CD4-positive, alpha-beta T cell (primary cell): Measurements from ENCODE around the gene SHANK1. TPM values are rescaled to one million over a fixed set of nuclear protein-coding genes. Genes with fewer than 3 reads are reported as not detected.

ENCODE experiments used
- ATAC-seq: fragments of 200-7000 bp; cut with Tn5 transposase; one replicate; pipeline ENCODE4 v1.10.0; 2022; ENCODE audit warnings: mild to moderate bottlenecking; ENCODE audit not compliant: poor library complexity
- CTCF ChIA-PET: fragments of 350-600 bp; sonication (Branson Sonifier 250); formaldehyde crosslinking; loops from one replicate; lab custom pipeline; 2021; ENCODE audit warnings: antibody characterized with exemption, inconsistent platforms; lab: Charles Lee
- POLR2A ChIA-PET: fragments of 350-600 bp; sonication (Branson Sonifier 250); formaldehyde crosslinking; loops from one replicate; lab custom pipeline; 2021; ENCODE audit warnings: antibody characterized with exemption, inconsistent platforms; lab: Charles Lee
- DNase-seq, 14 experiments: peaks; one replicate each; pipeline ENCODE4 v3.0.0-alpha.2; 2013 to 2020; ENCODE audit warnings: mixed read lengths in 2 of 14
- H3K27ac ChIP-seq, 2 donors: one replicate each; pipeline versions ENCODE4 v1.5.1 to v1.7.0; 2013; ENCODE audit warnings: low read length in 2 of 2, low read depth in 1 of 2, mild to moderate bottlenecking in 1 of 2
- H3K27me3 ChIP-seq, 2 experiments: 1 replicate in 1 of 2; 2 replicates in 1 of 2; pipeline versions ENCODE4 v1.6.1 to v1.7.0; 2013; ENCODE audit warnings: low read length in 2 of 2, control low read depth in 1 of 2, mild to moderate bottlenecking in 1 of 2, moderate library complexity in 1 of 2; ENCODE audit not compliant: insufficient read depth in 2 of 2, control insufficient read depth in 1 of 2
- H3K36me3 ChIP-seq: one replicate; pipeline ENCODE4 v1.6.1; 2013; ENCODE audit warnings: low read length, control low read depth; ENCODE audit not compliant: insufficient read depth
- H3K4me1 ChIP-seq: one replicate; pipeline ENCODE4 v1.6.1; 2013; ENCODE audit warnings: low read length, control low read depth; ENCODE audit not compliant: insufficient read depth
- H3K4me3 ChIP-seq: one replicate; pipeline ENCODE4 v1.5.1; 2013; ENCODE audit warnings: mild to moderate bottlenecking, low read length, moderate library complexity
- H3K9me3 ChIP-seq, 2 experiments: 1 replicate in 1 of 2; 2 replicates in 1 of 2; pipeline versions ENCODE4 v1.6.1 to v1.7.0; 2013; ENCODE audit warnings: low read length in 2 of 2, mild to moderate bottlenecking in 2 of 2, control low read depth in 1 of 2, moderate library complexity in 1 of 2; ENCODE audit not compliant: control insufficient read depth in 1 of 2, insufficient read depth in 1 of 2
- H3K27ac Mint-ChIP-seq: one replicate; pipeline ENCODE4 v1.8.0; 2020; ENCODE audit warnings: mixed read lengths
- H3K27me3 Mint-ChIP-seq: one replicate; pipeline ENCODE4 v1.8.0; 2021; ENCODE audit warnings: mixed read lengths
- H3K36me3 Mint-ChIP-seq: one replicate; pipeline ENCODE4 v1.8.0; 2021; ENCODE audit warnings: low read depth, mixed read lengths
- H3K4me1 Mint-ChIP-seq: one replicate; pipeline ENCODE4 v1.8.0; 2021; ENCODE audit warnings: low read depth, mixed read lengths
- H3K4me3 Mint-ChIP-seq: one replicate; pipeline ENCODE4 v1.8.0; 2020; ENCODE audit warnings: mild to moderate bottlenecking, mixed read lengths
- H3K9me3 Mint-ChIP-seq: one replicate; pipeline ENCODE4 v1.8.0; 2020; ENCODE audit warnings: mixed read lengths
- intact Hi-C, 2 experiments: fragments of 100-400 bp; cut with DNase I in 1 of 2; cut with micrococcal nuclease in 1 of 2; formaldehyde crosslinking; loops; one replicate each; pipeline versions ENCODE4 v1.15.1 to v1.9.0; 2023 to 2025; cut with DNase I, micrococcal nuclease
- total RNA-seq, 174 experiments: library from RNA in 2 of 174; stranded (reverse) in 2 of 174; gene quantifications; one replicate each; pipeline ENCODE4 v1.2.3 and lab custom pipeline; 2021 to 2026
- TF ChIP-seq, protein P1 (sequence below): fragments of 200-600 bp; IDR thresholded peaks from one replicate; pipeline ENCODE4 v1.8.0; 2022; ENCODE audit warnings: antibody characterized with exemption, mild to moderate bottlenecking

SHANK1 gene
- total RNA-seq, 2 experiments from 2014 or later: not detected

GRCh38 chr19:50636317-50637085 lies 83.1 kb downstream of the SHANK1 start:
- ChIA-PET CTCF (no interaction called here), POLR2A (no interaction called here)
- H3K9me3 Mint-ChIP-seq: peaks cover 11% of the 10 kb centered on the region
- peaks cover 67% of the 10 kb centered on the region for H3K27me3 Mint-ChIP-seq
- H3K27ac Mint-ChIP-seq: no peak overlapping the region
- Histone ChIP-seq H3K9me3 (peaks cover 29 to 56% of the 10 kb centered on the region in 2 experiments), H3K4me1 (peaks cover 12% of the 10 kb centered on the region), H3K27ac (no peak overlapping the region), H3K4me3 (no peak overlapping the region), H3K36me3 (no peaks in the 10 kb centered on the region), H3K27me3 (peaks cover 34 to 47% of the 10 kb centered on the region in 2 experiments)
- DNase-seq (no peak), ATAC-seq (no peak)
- peaks cover 4% of the 10 kb centered on the region for H3K36me3 Mint-ChIP-seq
- TF ChIP-seq, protein P1, sequence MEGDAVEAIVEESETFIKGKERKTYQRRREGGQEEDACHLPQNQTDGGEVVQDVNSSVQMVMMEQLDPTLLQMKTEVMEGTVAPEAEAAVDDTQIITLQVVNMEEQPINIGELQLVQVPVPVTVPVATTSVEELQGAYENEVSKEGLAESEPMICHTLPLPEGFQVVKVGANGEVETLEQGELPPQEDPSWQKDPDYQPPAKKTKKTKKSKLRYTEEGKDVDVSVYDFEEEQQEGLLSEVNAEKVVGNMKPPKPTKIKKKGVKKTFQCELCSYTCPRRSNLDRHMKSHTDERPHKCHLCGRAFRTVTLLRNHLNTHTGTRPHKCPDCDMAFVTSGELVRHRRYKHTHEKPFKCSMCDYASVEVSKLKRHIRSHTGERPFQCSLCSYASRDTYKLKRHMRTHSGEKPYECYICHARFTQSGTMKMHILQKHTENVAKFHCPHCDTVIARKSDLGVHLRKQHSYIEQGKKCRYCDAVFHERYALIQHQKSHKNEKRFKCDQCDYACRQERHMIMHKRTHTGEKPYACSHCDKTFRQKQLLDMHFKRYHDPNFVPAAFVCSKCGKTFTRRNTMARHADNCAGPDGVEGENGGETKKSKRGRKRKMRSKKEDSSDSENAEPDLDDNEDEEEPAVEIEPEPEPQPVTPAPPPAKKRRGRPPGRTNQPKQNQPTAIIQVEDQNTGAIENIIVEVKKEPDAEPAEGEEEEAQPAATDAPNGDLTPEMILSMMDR: no peak
- intact Hi-C loops: no loop called here
- peak overlapping the region; percentile 15 for H3K4me3 Mint-ChIP-seq
- peaks cover 5% of the 10 kb centered on the region for H3K4me1 Mint-ChIP-seq

DNA sequence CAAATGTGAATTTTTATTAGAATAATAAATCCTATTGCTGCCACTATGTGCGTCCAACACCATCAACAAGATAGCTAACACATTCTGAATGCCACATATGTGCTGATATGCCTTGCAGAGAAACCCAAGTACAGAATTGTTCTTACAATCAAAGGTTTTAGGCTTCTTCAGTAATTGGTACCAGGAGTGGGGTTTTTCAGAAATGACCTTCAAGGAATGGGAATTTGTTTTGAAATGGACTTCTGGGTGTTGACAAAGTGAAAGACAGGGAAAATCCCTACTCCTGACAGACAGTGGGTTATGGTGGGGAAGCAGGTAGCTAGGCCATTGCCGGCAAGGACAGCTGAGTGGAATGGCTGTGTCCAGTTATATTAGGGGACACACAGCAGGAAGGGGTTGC lies 85.6 kb downstream of the SHANK1 start:
- DNase-seq (no peak), ATAC-seq (no peak)
- no peaks in the 10 kb centered on the region for H3K36me3 ChIP-seq
- ChIA-PET CTCF (no interaction called here), POLR2A (no interaction called here)
- TF ChIP-seq, protein P1: no peak
- H3K4me3 ChIP-seq: no peak overlapping the region
- H3K27me3 ChIP-seq: peaks cover 18 to 28% of the 10 kb centered on the region in 2 experiments
- H3K27ac ChIP-seq: no peak overlapping the region
- H3K4me1 Mint-ChIP-seq: peaks cover 5% of the 10 kb centered on the region
- H3K9me3 Mint-ChIP-seq: peaks cover 11% of the 10 kb centered on the region
- intact Hi-C loops: no loop called here
- H3K27me3 Mint-ChIP-seq: peaks cover 63% of the 10 kb centered on the region
- H3K4me3 Mint-ChIP-seq: no peak overlapping the region
- peaks cover 29 to 61% of the 10 kb centered on the region in 2 experiments for H3K9me3 ChIP-seq
- H3K4me1 ChIP-seq: peaks cover 2% of the 10 kb centered on the region
- no peak overlapping the region for H3K27ac Mint-ChIP-seq
- peaks cover 4% of the 10 kb centered on the region for H3K36me3 Mint-ChIP-seq

GRCh38 chr19:50633359-50633758 lies 86.2 kb downstream of the SHANK1 start:
- DNase-seq: no peak
- no peak for ATAC-seq
- Mint-ChIP-seq H3K4me3 (no peak overlapping the region), H3K36me3 (peaks cover 4% of the 10 kb centered on the region), H3K4me1 (peaks cover under 1% of the 10 kb centered on the region), H3K27me3 (peaks cover 61% of the 10 kb centered on the region), H3K9me3 (peaks cover 11% of the 10 kb centered on the region), H3K27ac (no peak overlapping the region)
- H3K4me3 ChIP-seq: no peak overlapping the region
- intact Hi-C loops: no loop called here
- peaks cover 13 to 22% of the 10 kb centered on the region in 2 experiments for H3K27me3 ChIP-seq
- H3K4me1 ChIP-seq: no peaks in the 10 kb centered on the region
- TF ChIP-seq, protein P1: no peak
- ChIA-PET POLR2A (no interaction called here), CTCF (no interaction called here)
- H3K9me3 ChIP-seq: peaks cover 29 to 58% of the 10 kb centered on the region in 2 experiments
- no peak overlapping the region for H3K27ac ChIP-seq
- H3K36me3 ChIP-seq: no peaks in the 10 kb centered on the region
